Measurements from ENCODE around the gene A1CF.
"Not testable (repeated sequence)": the region's sequence is repeated elsewhere in the genome, so short reads cannot be mapped to it uniquely, and the experiment has no call there.

Gene A1CF

GRCh38 chr10:50885097-50885859 lies at the start of gene A1CF:
A1CF (minus strand) TSS chr10:50885627; CDS start chr10:50859940, 25,687 bp downstream.
- no peak for DNase-seq

GRCh38 chr10:50931948-50932431 lies 46.6 kb upstream of the A1CF start:
- no peak for DNase-seq

- no peak for DNase-seq
Measured at GRCh38 chr10:50929670-50930069, 44.2 kb upstream of the A1CF start.

- DNase-seq, result no peak
Measured at GRCh38 chr10:50928190-50928552, 42.7 kb upstream of the A1CF start.

- DNase-seq, result no peak
Measured at GRCh38 chr10:50927522-50928189, 42.2 kb upstream of the A1CF start.

- not testable (repeated sequence) for DNase-seq
Measured at GRCh38 chr10:50923471-50923870, 38.0 kb upstream of the A1CF start.

- DNase-seq, result no peak
Measured at GRCh38 chr10:50919010-50919409, 33.6 kb upstream of the A1CF start.

GRCh38 chr10:50918529-50918928 lies 33.1 kb upstream of the A1CF start:
- DNase-seq, result no peak

- no peak for DNase-seq
Measured at GRCh38 chr10:50917486-50917885, 32.1 kb upstream of the A1CF start.

GRCh38 chr10:50909334-50910014 lies 24.0 kb upstream of the A1CF start:
- no peak for DNase-seq

- DNase-seq, result no peak
Measured at GRCh38 chr10:50908366-50908765, 22.9 kb upstream of the A1CF start.

- DNase-seq, result not testable (repeated sequence)
Measured at GRCh38 chr10:50905797-50906196, 20.4 kb upstream of the A1CF start.

GRCh38 chr10:50896721-50897120 lies 11.3 kb upstream of the A1CF start:
- no peak for DNase-seq

- DNase-seq, result no peak
Measured at GRCh38 chr10:50894312-50894711, 8.9 kb upstream of the A1CF start.

- DNase-seq, result no peak
Measured at GRCh38 chr10:50892467-50892866, 7.0 kb upstream of the A1CF start.

- DNase-seq, result no peak
Measured at GRCh38 chr10:50884302-50884701, 1.1 kb downstream of the A1CF start.

GRCh38 chr10:50883629-50884028 lies 1.8 kb downstream of the A1CF start:
- no peak for DNase-seq

GRCh38 chr10:50882540-50882983 lies 2.9 kb downstream of the A1CF start:
- DNase-seq, result no peak

GRCh38 chr10:50881046-50881445 lies 4.4 kb downstream of the A1CF start:
- DNase-seq, result not testable (repeated sequence)

GRCh38 chr10:50876429-50876828 lies 9.0 kb downstream of the A1CF start:
- DNase-seq, result no peak

- no peak for DNase-seq
Measured at GRCh38 chr10:50874723-50875122, 10.7 kb downstream of the A1CF start.

- no peak for DNase-seq
Measured at GRCh38 chr10:50866317-50866716, 19.1 kb downstream of the A1CF start.

GRCh38 chr10:50862719-50863118 lies 22.7 kb downstream of the A1CF start:
- DNase-seq, result no peak

- no peak for DNase-seq
Measured at GRCh38 chr10:50861370-50861769, 24.1 kb downstream of the A1CF start.

Data from bone marrow (tissue), 2 donors.